ENCODE measurements around the gene FAM83C. TPM values are rescaled to one million over a fixed set of nuclear protein-coding genes. Genes with fewer than 3 reads are reported as not detected.
"Not testable (repeated sequence)": the region's sequence is repeated elsewhere in the genome, so short reads cannot be mapped to it uniquely, and the experiment has no call there.

FAM83C gene
- polyA plus RNA-seq, 3 donors, result 0.05 TPM; not detected in 2

GRCh38 chr20:35252598-35252997 is 39.6 kb downstream of the FAM83C start:
- DNase-seq (ENCODE audit: extremely low read depth in 1 of 11, low read depth in 9 of 11, low spot score in 4 of 11), result not testable (repeated sequence)

- DNase-seq (ENCODE audit: extremely low read depth in 1 of 11, low read depth in 9 of 11, low spot score in 4 of 11), result no peak
These were observed 40.2 kb downstream of the FAM83C start for GRCh38 chr20:35252037-35252461.

GRCh38 chr20:35251613-35251940 is 40.6 kb downstream of the FAM83C start:
- no peak for DNase-seq (ENCODE audit: extremely low read depth in 1 of 11, low read depth in 9 of 11, low spot score in 4 of 11)

- DNase-seq (ENCODE audit: extremely low read depth in 1 of 11, low read depth in 9 of 11, low spot score in 4 of 11), result no peak
These were observed 43.4 kb downstream of the FAM83C start for GRCh38 chr20:35248641-35249475.

- DNase-seq (ENCODE audit: extremely low read depth in 1 of 11, low read depth in 9 of 11, low spot score in 4 of 11), result no peak
These were observed 45.5 kb downstream of the FAM83C start for GRCh38 chr20:35246723-35247122.

- no peak for DNase-seq (ENCODE audit: extremely low read depth in 1 of 11, low read depth in 9 of 11, low spot score in 4 of 11)
These were observed 48.2 kb downstream of the FAM83C start for GRCh38 chr20:35243986-35244385.

- DNase-seq (ENCODE audit: extremely low read depth in 1 of 11, low read depth in 9 of 11, low spot score in 4 of 11), result no peak
These were observed 48.9 kb downstream of the FAM83C start for GRCh38 chr20:35243317-35243716.

- no peak for DNase-seq (ENCODE audit: extremely low read depth in 1 of 11, low read depth in 9 of 11, low spot score in 4 of 11)
These were observed 51.4 kb downstream of the FAM83C start for GRCh38 chr20:35240811-35241293.

- DNase-seq (ENCODE audit: extremely low read depth in 1 of 11, low read depth in 9 of 11, low spot score in 4 of 11), result no peak
These were observed 52.0 kb downstream of the FAM83C start for GRCh38 chr20:35240083-35240810.

GRCh38 chr20:35238735-35239134 is 53.5 kb downstream of the FAM83C start:
- no peak for DNase-seq (ENCODE audit: extremely low read depth in 1 of 11, low read depth in 9 of 11, low spot score in 4 of 11)

- no peak for DNase-seq (ENCODE audit: extremely low read depth in 1 of 11, low read depth in 9 of 11, low spot score in 4 of 11)
These were observed 54.1 kb downstream of the FAM83C start for GRCh38 chr20:35238170-35238569.

- no peak for DNase-seq (ENCODE audit: extremely low read depth in 1 of 11, low read depth in 9 of 11, low spot score in 4 of 11)
These were observed 54.7 kb downstream of the FAM83C start for GRCh38 chr20:35237486-35237885.

- no peak for DNase-seq (ENCODE audit: extremely low read depth in 1 of 11, low read depth in 9 of 11, low spot score in 4 of 11)
These were observed 56.3 kb downstream of the FAM83C start for GRCh38 chr20:35235881-35236280.

Other genes starting within 250 kb of the FAM83C start
- gene TRPC4AP, start 199.6 kb downstream of the FAM83C start, polyA plus RNA-seq (ENCODE audit: insufficient read length in 3 of 3), result 10 to 100 TPM; 66.6 to 69.2 (median 68.0) TPM
- 10 to 100 TPM; 15.5 to 16.9 (median 16.3) TPM for gene EDEM2, start 145.1 kb downstream of the FAM83C start, polyA plus RNA-seq (ENCODE audit: insufficient read length in 3 of 3)
- gene PROCR, start 120.4 kb downstream of the FAM83C start, polyA plus RNA-seq (ENCODE audit: insufficient read length in 3 of 3), result 10 to 100 TPM in 1 of 3 donors, 1 to 10 TPM in 2; 6.5 to 10.8 (median 7.6) TPM
- 1 to 10 TPM; 1.6 to 2.6 (median 1.8) TPM for gene MMP24, start 65.7 kb downstream of the FAM83C start, polyA plus RNA-seq (ENCODE audit: insufficient read length in 3 of 3)
- gene MMP24OS, start 14.3 kb downstream of the FAM83C start, polyA plus RNA-seq (ENCODE audit: insufficient read length in 3 of 3), result 10 to 100 TPM; 33.6 to 51.0 (median 33.7) TPM
- gene EIF6, start 7.7 kb downstream of the FAM83C start, polyA plus RNA-seq (ENCODE audit: insufficient read length in 3 of 3), result 100 to 1,000 TPM; 130 to 167 (median 165) TPM
- 10 to 100 TPM; 53.6 to 59.1 (median 54.8) TPM for gene UQCC1, start 119.5 kb upstream of the FAM83C start, polyA plus RNA-seq (ENCODE audit: insufficient read length in 3 of 3)
- gene GDF5, start 145.8 kb upstream of the FAM83C start, polyA plus RNA-seq (ENCODE audit: insufficient read length in 3 of 3), result under 1 TPM; 0.04 to 0.12 (median 0.09) TPM
- 10 to 100 TPM; 50.7 to 63.7 (median 54.0) TPM for gene CEP250, start 163.2 kb upstream of the FAM83C start, polyA plus RNA-seq (ENCODE audit: insufficient read length in 3 of 3)
- under 1 TPM in 1 of 3 donors, not detected in 2; 0.15 TPM for gene C20orf173, start 237.2 kb upstream of the FAM83C start, polyA plus RNA-seq (ENCODE audit: insufficient read length in 3 of 3)
- 100 to 1,000 TPM; 348 to 352 (median 349) TPM for gene ERGIC3, start 249.7 kb upstream of the FAM83C start, polyA plus RNA-seq (ENCODE audit: insufficient read length in 3 of 3)

Measured in renal cortex interstitium (tissue), 11 donors.